HG03108 (cell line): Measurements from ENCODE around the gene RBM27.
"Not testable (repeated sequence)": the region's sequence is repeated elsewhere in the genome, so short reads cannot be mapped to it uniquely, and the experiment has no call there.

ENCODE experiments used
- ATAC-seq: cut with Tn5 transposase; IDR thresholded peaks from one replicate; pipeline ENCODE4 v1.9.1; 2021; ENCODE audit warnings: moderate library complexity; ENCODE audit not compliant: unreplicated experiment

The RBM27 gene, protein sequence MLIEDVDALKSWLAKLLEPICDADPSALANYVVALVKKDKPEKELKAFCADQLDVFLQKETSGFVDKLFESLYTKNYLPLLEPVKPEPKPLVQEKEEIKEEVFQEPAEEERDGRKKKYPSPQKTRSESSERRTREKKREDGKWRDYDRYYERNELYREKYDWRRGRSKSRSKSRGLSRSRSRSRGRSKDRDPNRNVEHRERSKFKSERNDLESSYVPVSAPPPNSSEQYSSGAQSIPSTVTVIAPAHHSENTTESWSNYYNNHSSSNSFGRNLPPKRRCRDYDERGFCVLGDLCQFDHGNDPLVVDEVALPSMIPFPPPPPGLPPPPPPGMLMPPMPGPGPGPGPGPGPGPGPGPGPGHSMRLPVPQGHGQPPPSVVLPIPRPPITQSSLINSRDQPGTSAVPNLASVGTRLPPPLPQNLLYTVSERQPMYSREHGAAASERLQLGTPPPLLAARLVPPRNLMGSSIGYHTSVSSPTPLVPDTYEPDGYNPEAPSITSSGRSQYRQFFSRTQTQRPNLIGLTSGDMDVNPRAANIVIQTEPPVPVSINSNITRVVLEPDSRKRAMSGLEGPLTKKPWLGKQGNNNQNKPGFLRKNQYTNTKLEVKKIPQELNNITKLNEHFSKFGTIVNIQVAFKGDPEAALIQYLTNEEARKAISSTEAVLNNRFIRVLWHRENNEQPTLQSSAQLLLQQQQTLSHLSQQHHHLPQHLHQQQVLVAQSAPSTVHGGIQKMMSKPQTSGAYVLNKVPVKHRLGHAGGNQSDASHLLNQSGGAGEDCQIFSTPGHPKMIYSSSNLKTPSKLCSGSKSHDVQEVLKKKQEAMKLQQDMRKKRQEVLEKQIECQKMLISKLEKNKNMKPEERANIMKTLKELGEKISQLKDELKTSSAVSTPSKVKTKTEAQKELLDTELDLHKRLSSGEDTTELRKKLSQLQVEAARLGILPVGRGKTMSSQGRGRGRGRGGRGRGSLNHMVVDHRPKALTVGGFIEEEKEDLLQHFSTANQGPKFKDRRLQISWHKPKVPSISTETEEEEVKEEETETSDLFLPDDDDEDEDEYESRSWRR

DNA sequence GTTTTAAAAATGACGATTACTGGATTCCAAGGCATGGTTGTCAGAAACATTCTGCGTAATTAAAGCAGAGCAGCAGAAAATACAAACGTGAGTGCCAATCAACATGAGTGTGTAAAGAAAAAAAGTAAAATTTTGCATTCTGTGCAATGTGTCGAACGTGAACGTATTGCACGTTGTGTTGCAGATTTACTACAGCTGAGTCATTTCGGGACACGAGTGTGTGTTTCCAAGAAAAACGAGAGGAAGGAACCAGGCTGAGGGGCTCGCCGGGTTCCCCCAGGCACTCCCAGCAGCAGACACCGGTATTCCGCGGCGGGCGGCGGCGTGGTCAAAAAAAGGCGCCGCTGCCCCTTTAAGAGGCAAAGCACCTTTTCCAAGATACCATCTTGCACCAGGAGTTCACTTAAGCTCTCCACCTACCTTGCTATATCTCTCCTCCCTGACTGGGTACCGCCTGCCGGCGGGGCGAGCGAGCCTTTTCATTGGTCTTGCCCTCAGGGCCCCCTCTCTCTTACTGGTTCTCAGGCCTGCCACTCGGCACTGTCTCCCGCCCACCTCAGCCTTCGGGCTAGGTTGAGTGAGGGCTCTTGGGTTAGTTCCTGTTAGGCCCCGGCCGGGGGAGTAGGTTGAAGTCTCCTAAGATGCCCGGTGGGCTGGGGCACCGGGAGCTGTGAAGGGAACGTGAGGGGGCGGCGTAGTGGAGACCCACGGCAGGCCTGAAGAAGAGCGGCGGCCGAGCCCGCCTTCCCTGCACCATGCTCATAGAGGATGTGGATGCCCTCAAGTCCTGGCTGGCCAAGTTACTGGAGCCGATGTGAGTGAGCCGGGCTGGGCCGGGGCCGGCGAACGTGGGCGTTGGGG is at the start of gene RBM27:
Gene RBM27 (plus strand): TSS at position 595 of the 861 bp plus-strand sequence. CDS start 161 bp downstream, at position 756.
- peak; percentile 100 for ATAC-seq

DNA sequence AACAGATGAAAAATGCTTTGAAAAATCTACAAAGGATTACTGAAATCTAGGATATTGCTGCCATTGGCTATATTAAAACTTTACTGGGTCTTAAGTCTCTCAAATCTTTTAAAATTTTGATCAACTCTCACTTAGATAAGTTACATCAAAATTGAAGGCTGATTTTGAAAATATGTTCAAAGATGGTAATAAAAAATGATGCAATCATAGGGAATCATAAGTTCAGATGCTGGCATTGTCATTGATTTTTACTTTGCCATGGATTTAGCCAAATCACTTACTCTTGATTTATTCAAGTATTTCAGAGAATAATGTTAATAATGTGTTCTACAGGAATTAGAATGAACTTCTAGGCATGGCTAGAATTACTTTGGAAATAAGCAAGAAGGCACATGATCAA is 45.1 kb upstream of the RBM27 start:
- no peak for ATAC-seq

DNA sequence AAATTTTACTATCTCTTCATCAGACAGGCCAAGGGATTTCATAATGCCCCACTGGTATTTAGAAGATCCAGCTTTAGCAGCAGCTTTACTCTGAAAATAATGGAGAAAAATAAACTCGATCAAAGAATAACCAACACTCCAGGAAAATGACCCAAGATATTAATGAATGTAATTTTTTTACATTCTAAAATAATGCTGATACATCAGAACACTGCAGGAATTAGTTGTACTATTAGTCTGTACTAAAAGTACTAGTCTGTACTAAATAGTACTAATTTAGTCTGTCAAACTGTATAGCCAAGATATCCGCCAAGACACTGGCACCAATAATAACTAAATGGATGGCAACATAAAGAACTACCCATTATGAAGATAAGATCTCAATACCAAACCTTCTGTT is 39.0 kb upstream of the RBM27 start:
- no peak for ATAC-seq

DNA sequence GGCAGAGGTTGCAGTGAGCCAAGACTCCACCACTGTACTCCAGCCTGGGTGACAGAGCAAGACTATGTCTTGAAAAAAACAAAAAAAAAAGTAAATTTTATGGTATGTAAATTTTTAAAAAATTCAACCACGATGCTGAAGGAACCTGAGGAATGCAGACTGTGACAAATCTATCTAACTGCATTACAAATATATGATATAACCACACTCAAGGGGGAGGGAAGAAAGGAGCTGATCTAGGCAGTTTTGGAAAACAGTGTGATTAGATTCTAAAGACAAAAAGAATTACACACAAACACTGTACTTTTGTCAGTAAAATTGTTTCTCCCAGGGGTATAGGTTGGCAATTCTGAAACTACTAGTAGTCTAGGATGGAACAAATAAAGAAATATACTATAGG is 37.9 kb upstream of the RBM27 start:
- ATAC-seq = no peak

DNA sequence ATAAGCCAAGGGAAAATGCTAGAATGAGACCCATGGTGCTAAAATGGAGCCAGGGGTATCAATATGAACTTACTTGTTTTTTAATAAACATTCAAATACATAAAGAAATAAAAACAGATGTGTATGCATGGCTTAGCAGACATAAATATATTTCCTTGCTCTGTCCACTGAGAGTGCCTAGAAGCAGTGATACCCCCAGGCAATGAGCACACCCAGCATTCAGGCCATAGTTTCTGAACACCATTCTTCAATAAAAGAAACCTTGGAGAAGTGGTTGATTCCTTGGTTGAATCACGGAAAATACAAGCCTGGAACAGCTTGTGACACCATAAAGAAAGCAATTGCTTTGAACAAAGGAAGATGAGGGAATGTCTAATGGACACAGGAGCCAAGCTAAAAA is 37.5 kb upstream of the RBM27 start:
- no peak for ATAC-seq

DNA sequence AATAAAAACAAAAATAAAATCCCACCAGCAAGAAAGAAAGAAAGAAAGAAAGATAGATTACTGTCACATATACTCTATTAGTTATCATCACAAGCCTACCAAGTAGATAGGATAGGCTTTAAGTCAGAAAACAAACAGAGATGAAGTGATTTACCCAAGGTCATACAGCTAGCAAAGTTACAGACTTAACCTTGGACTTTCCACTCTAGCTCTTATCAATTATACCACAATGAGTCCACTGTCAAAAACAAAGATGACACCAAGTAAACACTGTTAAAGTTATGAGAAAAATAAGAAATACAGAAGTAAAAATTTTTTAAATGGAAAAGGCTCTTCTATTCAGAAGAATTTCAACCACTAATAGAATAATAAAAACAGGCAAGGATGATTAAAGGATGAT is 34.3 kb upstream of the RBM27 start:
- ATAC-seq = no peak

DNA sequence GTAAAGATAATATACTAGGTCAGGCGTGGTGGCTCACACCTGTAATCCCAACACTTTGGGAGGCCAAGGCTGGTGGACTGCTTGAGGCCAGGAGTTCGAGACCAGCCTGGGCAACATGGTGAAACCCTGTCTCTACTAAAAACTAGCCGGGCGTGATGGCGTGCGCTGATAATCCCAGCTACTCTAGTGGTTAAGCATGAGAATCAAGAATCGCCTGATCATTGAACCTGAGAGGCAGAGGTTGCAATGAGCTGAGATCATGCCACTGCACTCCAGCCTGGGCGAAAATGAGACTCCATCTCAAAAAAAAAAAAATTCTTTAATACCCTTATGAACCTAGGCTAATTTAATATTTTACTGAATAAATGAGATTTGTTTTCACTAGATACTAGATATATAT is 30.4 kb upstream of the RBM27 start:
- peak; percentile 65 for ATAC-seq

DNA sequence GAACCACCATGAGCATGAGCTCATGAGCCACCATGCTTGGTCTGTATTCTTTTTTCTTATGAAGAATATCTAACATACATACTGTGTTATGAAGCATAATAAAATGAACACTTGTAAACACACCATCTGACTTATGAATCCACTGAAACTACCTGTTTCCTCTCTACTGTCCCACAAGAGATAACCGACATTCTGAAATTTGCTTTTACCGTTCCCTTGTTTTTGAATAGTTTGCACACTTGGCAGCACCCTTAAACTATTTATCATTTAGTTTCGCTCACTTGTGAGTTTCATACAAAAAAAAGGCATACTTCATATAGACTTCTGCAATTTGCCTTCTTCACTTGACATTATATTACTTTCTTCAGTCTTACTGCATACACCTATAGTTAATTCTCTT is 29.8 kb upstream of the RBM27 start:
- ATAC-seq = peak; percentile 95

DNA sequence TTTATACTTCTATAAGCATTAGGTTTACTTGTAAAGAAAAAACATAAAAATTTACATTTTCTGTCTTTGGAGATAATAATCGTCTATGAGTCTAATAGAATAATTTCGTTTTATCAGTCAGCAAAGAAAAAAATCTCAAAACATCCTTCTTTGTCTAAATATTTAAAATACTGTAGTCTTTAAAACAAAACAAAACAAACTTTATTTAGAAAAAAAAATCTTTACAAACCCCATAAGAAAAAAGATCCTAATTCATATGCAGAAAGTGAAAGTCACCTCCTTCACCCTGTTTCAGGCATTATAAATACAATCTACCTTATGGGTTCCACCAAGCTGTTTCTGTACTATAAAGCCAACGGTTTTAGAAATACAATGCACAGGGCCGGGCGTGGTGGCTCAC is 26.6 kb upstream of the RBM27 start:
- no peak for ATAC-seq

DNA sequence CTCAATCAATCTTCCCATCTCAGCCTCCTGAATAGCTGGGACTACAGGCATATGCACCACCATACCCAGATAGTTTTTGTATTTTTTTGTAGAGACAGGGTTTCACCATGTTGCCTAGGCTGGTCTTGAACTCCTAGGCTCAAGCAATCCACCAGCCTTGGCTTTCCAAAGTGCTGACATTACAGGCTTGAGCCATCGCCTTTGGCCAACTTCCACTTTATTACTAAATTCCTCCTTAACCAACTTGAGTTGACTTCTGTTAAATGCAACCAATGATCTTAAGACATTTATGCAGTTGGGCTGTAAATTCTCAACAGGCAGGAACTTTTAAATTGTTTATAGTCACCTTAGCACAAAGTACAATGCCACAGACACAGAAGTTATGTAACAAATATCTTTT is 23.7 kb upstream of the RBM27 start:
- no peak for ATAC-seq

DNA sequence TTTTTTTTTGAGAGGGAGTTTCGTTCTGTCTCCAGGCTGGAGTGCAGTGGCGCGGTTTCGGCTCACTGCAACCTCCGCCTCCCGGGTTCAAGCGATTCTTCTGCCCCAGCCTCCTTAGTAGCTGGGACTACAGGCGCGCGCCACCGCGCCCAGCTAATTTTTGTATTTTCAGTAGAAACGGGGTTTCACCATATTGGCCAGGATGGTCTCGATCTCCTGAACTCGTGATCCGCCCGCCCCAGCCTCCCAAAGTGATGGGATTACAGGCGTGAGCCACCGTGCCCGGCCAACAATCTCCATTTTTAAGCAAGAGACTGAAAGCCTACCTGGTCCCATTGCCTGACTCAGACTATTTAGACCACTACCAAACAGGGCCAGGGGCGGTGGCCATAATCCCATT is 20.0 kb upstream of the RBM27 start:
- not testable (repeated sequence) for ATAC-seq

DNA sequence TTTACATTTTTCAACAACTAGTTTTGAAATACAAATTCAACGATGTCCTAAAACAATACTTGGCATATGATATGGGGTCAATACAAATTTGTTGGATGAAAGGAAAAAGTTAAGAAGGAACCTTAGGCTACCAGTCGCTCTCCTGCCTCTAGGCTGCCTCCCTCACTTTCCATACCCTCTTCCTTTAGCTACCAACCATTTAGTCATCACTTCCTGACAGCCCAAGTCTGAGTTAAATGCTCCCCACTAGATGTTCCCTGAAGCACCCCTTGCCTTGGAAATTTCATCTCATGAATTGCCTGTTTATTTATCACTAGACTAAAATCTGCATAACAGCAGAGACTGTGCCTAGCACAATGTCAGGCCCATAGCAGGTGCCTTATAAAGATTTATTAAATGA is 18.2 kb upstream of the RBM27 start:
- no peak for ATAC-seq

DNA sequence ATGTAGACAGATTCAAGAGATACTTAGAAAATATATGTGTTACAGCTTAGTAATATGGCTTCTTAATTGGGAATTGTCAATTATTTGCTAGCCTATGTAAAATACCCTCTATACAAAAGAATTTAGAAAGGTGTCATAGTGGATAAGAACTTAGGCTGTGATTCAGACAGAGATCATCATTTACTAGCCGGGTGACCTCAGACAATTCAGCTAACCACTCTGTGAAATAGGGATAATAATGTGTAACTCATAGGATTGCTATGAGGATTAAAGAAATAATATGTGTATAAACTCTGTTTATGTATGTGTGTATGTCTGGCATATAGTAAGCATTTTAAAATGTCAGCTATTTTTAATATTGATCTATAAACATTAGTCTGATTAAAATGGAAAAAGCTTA is 15.0 kb upstream of the RBM27 start:
- ATAC-seq = no peak

DNA sequence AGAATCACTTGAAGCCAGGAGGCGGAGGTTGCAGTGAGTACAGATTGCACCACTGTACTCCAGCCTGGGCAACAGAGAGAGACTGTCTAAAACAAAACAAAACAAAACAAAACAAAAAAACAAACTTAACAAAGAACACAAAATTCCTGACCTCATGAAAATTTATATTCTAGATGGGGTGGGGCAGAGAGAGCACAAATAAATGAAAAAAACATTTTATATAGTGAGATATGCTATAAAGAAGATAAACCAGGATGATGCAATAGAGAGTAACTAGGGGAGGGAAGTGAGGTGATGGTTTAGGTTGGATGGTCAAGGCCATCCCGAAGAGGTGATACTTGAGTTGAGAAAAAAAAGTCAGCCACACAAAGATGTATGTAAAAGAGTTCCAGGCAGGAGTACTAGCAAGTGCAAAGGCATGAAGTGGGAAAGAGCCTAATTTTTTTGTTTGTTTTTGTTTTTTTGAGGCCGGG is 10.8 kb upstream of the RBM27 start:
- ATAC-seq = no peak

DNA sequence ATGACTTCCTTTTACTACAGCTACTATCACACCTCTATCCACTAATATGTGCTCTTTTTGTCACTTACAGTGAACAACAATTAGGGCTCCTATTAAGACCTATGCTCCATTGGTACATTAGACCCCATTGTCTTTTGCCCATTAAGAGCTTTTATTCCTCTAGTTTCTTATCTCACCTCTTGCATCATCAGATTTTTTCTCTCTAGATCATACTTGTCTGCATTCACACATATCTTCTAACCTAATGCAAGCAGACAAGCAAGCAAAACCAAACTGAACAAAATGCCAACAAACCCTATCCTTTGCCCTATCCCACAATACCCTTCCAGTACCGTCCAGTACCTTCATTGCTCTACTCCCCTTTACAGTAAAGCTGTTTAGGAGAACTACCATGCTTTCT is 10.1 kb upstream of the RBM27 start:
- ATAC-seq = no peak

DNA sequence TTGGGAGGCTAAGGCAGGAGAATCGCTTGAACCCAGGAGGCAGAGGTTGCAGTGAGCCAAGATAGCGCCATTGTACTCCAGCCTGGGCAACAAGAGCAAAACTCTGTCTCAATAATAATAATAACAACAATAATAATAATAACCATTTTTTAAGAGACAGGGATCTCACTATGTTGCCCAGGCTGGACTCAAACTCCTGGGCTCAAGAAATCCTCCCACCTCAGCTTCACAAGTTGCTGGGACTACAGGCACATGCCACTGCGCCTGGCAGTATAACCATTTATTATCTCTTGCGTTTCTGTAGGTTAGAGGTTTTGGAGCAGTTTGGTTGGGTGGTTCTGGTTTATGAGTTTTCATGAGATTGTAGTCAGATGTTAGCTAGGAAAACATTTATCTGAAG is 8.4 kb upstream of the RBM27 start:
- not testable (repeated sequence) for ATAC-seq

DNA sequence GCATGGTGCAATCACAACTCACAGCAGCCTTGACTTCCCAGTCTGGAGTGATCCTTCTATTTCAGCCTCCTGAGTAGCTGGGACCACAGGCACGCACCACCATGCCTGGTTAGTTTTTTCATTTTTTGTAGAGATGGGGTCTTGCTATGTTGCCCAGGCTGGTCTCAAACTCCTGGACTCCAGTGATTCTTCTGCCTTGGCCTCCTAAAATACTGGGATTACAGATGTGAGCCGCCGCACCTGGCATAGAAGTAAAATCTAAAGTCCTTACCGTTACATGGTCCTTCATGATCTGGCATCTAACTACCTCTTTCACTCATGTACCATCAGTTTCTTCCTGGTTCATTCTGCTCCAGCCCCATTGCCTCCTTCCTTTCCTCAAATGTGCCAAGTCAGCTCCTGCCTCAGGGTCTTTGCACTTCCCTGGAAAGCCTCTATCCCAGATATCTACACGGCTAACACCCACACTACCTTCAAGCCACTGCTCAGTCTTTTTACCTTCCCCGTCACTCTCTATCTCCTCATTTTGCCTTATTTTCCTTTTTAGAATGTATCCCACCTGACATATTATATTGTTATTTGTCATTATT is 6.9 kb upstream of the RBM27 start:
- no peak for ATAC-seq

DNA sequence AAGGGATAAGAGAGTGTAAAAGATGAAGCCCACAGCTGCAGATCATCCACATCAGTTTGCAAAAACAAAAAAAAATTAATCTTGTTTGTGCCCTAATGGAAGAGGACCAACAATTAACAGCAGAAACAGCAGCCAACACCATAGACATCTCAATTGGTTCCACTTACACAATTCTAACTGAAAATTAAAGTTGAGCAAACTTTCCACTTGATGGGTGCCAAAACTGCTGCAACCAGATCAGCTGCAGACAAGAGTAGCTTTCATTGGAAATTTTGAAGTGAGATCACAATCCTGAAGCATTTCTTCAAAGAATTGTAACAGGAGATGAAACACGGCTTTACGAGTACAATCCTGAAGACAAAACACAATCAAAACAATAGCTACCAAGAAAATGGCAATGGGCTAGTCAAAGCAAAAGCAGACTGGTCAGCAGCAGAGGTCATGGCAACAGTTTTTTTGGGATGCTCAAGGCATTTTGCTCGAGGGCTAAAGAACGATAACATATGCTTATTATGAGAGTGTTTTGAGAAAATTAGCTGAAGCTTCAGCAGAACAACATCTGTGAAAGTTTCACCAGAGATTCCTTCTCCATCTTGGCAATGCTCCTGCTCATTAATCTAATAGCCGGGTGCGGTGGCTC is 4.1 kb upstream of the RBM27 start:
- ATAC-seq = no peak

DNA sequence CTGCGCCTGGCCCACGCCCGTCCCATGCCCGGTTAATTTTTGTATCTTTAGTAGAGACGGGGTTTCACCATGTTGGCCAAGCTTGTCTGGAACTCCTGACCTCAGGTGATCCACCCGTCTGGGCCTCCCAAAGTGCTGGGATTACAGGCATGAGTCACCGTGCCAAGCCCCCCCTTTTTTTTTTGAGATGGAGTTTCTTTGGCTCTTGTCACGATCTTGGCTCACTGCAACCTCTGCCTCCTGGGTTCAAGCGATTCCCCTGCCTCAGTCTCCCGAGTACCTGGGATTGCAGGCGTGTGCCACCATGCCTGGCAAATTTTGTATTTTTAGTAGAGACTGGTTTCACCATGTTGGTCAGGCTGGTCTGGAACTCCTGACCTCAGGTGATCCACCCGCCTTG is 1.6 kb upstream of the RBM27 start:
- not testable (repeated sequence) for ATAC-seq

DNA sequence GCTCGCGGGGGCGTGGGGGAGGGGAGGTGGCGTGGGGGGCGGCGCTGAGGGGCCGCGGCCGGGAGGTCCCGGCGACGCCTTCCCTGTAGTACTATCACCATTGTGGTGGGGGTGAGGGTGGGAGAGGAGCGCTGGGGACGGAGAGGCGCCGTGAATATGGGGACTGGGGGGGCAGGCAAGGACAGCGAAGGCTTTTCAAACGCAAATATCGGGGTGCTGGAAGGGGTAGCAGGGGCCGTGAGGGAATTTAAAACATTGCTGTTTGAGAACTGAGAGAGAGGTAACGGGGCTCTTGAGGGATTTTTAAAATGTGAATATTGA is 427 bp downstream of the RBM27 start:
- no peak for ATAC-seq
